Panc1 (cell line): ENCODE measurements around the gene PSMD7.

Experiments used
- POLR2AphosphoS5 ChIP-seq: IDR thresholded peaks from 2 replicates; pipeline ENCODE4 v1.6.1; 2012; ENCODE audit warnings: mild to moderate bottlenecking, low read depth, low read length, moderate library complexity
- SIN3A ChIP-seq: IDR thresholded peaks from 2 replicates; pipeline ENCODE4 v1.6.1; 2012; ENCODE audit warnings: low read depth, mild to moderate bottlenecking, low read length, moderate library complexity, borderline replicate concordance; ENCODE audit not compliant: insufficient read depth
- TCF7L2 ChIP-seq: IDR thresholded peaks from 2 replicates; pipeline ENCODE4 v1.6.1; 2011; ENCODE audit warnings: mild to moderate bottlenecking, low read depth, low read length, inconsistent platforms
- TF ChIP-seq, protein P1 (sequence below): fragments of 450-650 bp; IDR thresholded peaks from 2 replicates; pipeline ENCODE4 v1.5.1; 2017; ENCODE audit warnings: mild to moderate bottlenecking
- TF ChIP-seq, protein P2 (sequence below), 2 experiments: IDR thresholded peaks; 2 replicates each; pipeline ENCODE4 v1.6.1; 2011 to 2012; ENCODE audit warnings: low read depth in 2 of 2, control low read depth in 1 of 2, low read length in 1 of 2, mild to moderate bottlenecking in 1 of 2, moderate library complexity in 1 of 2; ENCODE audit not compliant: insufficient read depth in 1 of 2

DNA sequence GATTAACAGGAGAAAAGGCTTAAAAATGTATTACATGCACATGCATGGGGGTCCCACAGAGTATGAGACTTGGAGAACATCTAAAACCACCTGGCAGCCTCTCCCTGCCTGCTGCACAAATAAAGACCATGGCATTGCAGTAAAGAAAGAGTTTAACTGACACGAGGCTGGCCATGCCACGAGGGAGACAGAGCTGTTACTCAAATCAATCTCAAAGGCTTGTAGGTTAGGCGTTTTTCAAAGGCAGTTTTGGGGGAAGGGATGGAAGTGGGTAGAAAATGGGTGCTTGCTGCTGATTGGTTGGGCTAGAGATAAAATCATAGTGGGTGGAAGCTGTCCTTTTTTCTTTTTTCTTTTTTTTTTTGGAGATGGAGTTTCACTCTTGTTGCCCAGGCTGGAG is 17.3 kb upstream of the PSMD7 start:
- TF ChIP-seq POLR2AphosphoS5 = no peak
- TF ChIP-seq SIN3A = no peak
- TF ChIP-seq, protein P1, sequence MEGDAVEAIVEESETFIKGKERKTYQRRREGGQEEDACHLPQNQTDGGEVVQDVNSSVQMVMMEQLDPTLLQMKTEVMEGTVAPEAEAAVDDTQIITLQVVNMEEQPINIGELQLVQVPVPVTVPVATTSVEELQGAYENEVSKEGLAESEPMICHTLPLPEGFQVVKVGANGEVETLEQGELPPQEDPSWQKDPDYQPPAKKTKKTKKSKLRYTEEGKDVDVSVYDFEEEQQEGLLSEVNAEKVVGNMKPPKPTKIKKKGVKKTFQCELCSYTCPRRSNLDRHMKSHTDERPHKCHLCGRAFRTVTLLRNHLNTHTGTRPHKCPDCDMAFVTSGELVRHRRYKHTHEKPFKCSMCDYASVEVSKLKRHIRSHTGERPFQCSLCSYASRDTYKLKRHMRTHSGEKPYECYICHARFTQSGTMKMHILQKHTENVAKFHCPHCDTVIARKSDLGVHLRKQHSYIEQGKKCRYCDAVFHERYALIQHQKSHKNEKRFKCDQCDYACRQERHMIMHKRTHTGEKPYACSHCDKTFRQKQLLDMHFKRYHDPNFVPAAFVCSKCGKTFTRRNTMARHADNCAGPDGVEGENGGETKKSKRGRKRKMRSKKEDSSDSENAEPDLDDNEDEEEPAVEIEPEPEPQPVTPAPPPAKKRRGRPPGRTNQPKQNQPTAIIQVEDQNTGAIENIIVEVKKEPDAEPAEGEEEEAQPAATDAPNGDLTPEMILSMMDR = no peak
- TF ChIP-seq, protein P2, sequence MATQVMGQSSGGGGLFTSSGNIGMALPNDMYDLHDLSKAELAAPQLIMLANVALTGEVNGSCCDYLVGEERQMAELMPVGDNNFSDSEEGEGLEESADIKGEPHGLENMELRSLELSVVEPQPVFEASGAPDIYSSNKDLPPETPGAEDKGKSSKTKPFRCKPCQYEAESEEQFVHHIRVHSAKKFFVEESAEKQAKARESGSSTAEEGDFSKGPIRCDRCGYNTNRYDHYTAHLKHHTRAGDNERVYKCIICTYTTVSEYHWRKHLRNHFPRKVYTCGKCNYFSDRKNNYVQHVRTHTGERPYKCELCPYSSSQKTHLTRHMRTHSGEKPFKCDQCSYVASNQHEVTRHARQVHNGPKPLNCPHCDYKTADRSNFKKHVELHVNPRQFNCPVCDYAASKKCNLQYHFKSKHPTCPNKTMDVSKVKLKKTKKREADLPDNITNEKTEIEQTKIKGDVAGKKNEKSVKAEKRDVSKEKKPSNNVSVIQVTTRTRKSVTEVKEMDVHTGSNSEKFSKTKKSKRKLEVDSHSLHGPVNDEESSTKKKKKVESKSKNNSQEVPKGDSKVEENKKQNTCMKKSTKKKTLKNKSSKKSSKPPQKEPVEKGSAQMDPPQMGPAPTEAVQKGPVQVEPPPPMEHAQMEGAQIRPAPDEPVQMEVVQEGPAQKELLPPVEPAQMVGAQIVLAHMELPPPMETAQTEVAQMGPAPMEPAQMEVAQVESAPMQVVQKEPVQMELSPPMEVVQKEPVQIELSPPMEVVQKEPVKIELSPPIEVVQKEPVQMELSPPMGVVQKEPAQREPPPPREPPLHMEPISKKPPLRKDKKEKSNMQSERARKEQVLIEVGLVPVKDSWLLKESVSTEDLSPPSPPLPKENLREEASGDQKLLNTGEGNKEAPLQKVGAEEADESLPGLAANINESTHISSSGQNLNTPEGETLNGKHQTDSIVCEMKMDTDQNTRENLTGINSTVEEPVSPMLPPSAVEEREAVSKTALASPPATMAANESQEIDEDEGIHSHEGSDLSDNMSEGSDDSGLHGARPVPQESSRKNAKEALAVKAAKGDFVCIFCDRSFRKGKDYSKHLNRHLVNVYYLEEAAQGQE (IDR thresholded peaks at IDR 0.05; ENCODE audit: insufficient read depth in 1 of 2, low read depth in 2 of 2, low read length in 1 of 2) = no peak
- no peak for TF ChIP-seq TCF7L2
